Panc1 (cell line): ENCODE measurements around the gene SDC1. TPM values are rescaled to one million over a fixed set of nuclear protein-coding genes. Genes with fewer than 3 reads are reported as not detected.

Source experiments
- ATAC-seq: fragments of 200-7000 bp; cut with Tn5 transposase; 2 replicates; pipeline ENCODE4 v1.9.1; 2020; ENCODE audit warnings: mild to moderate bottlenecking, moderate library complexity
- BruUV-seq: library from RNA; stranded (reverse); fragments of 400-500 nt; replicated peaks from 2 replicates; lab custom pipeline; 2021; lab: Mats Ljungman, UMichigan
- CTCF ChIA-PET: fragments of 300-600 bp; sonication (Branson Sonifier 250); formaldehyde crosslinking; loops from one replicate; lab custom pipeline; 2022; ENCODE audit warnings: antibody characterized with exemption; lab: Charles Lee
- POLR2A ChIA-PET: fragments of 300-600 bp; sonication (Branson Sonifier 250); formaldehyde crosslinking; loops from one replicate; lab custom pipeline; 2022; ENCODE audit warnings: antibody characterized with exemption; lab: Charles Lee
- DNase-seq: peaks from one replicate; pipeline ENCODE4 v3.0.0-alpha.2; 2010; ENCODE audit warnings: low read depth, low spot score
- H3K27ac ChIP-seq: 2 replicates; pipeline ENCODE4 v1.5.1; 2011; ENCODE audit warnings: mild to moderate bottlenecking, low read length, inconsistent platforms
- H3K27me3 ChIP-seq: fragments of 200-500 bp; sonication (Bioruptor generic); 2 replicates; pipeline ENCODE4 v1.6.0; 2014; ENCODE audit warnings: low read length, inconsistent platforms; ENCODE audit not compliant: control insufficient read depth, insufficient read depth
- H3K36me3 ChIP-seq: fragments of 200-500 bp; sonication (Bioruptor generic); 2 replicates; pipeline ENCODE4 v1.5.1; 2014; ENCODE audit warnings: inconsistent platforms, mild to moderate bottlenecking, low read length, moderate library complexity; ENCODE audit not compliant: control insufficient read depth, insufficient read depth
- H3K4me1 ChIP-seq: 2 replicates; pipeline ENCODE4 v1.5.1; 2011; ENCODE audit warnings: inconsistent platforms, mild to moderate bottlenecking, low read length, moderate library complexity; ENCODE audit not compliant: control insufficient read depth, insufficient read depth
- H3K4me3 ChIP-seq, 2 experiments: 2 replicates each; pipeline ENCODE4 v1.5.1; 2011 to 2012; ENCODE audit warnings: low read depth in 2 of 2, low read length in 2 of 2, mild to moderate bottlenecking in 2 of 2, inconsistent platforms in 1 of 2, moderate library complexity in 1 of 2
- H3K9me3 ChIP-seq: fragments of 200-500 bp; sonication (Bioruptor generic); 2 replicates; pipeline ENCODE4 v1.5.1; 2014; ENCODE audit warnings: low read depth, mild to moderate bottlenecking, inconsistent platforms, low read length, moderate library complexity; ENCODE audit not compliant: control insufficient read depth, insufficient read depth
- CTCF ChIP-seq: fragments of 450-650 bp; IDR thresholded peaks from 2 replicates; pipeline ENCODE4 v1.5.1; 2017; ENCODE audit warnings: mild to moderate bottlenecking
- POLR2AphosphoS5 ChIP-seq: IDR thresholded peaks from 2 replicates; pipeline ENCODE4 v1.6.1; 2012; ENCODE audit warnings: mild to moderate bottlenecking, low read depth, low read length, moderate library complexity
- REST ChIP-seq, 2 experiments: IDR thresholded peaks; 2 replicates each; pipeline ENCODE4 v1.6.1; 2011 to 2012; ENCODE audit warnings: low read depth in 2 of 2, control low read depth in 1 of 2, low read length in 1 of 2, mild to moderate bottlenecking in 1 of 2, moderate library complexity in 1 of 2; ENCODE audit not compliant: insufficient read depth in 1 of 2
- SIN3A ChIP-seq: IDR thresholded peaks from 2 replicates; pipeline ENCODE4 v1.6.1; 2012; ENCODE audit warnings: low read depth, mild to moderate bottlenecking, low read length, moderate library complexity, borderline replicate concordance; ENCODE audit not compliant: insufficient read depth
- TCF7L2 ChIP-seq: IDR thresholded peaks from 2 replicates; pipeline ENCODE4 v1.6.1; 2011; ENCODE audit warnings: mild to moderate bottlenecking, low read depth, low read length, inconsistent platforms
- in situ Hi-C: cut with HindIII; loops from 2 replicates; pipeline ENCODE4 v1.10.0; 2016; ENCODE audit warnings: low sequenced_read_pairs, low pct_unique_long_range_greater_than_20kb
- intact Hi-C: fragments of 100-400 bp; cut with micrococcal nuclease; formaldehyde crosslinking; loops from one replicate; pipeline ENCODE4 v1.10.0; 2022; ENCODE audit not compliant: unreplicated experiment
- total RNA-seq: library from RNA; stranded (reverse); gene quantifications from one replicate; pipeline ENCODE4 v1.2.1, GENCODE V29; 2021; ENCODE audit not compliant: unreplicated experiment

The SDC1 gene
- total RNA-seq, 1 experiment from 2014 or later = 93.0 TPM

GRCh38 chr2:20181761-20182160, 43.2 kb downstream of the SDC1 start:
- POLR2A ChIA-PET = no interaction called here
- CTCF ChIA-PET = no interaction called here
- in situ Hi-C loops = no loop called here
- Histone ChIP-seq H3K27ac (no peak overlapping the region), H3K36me3 (no peaks in the 10 kb centered on the region), H3K4me1 (peaks cover 30% of the 10 kb centered on the region), H3K27me3 (no peaks in the 10 kb centered on the region), H3K9me3 (no peaks in the 10 kb centered on the region), H3K4me3 (no peak overlapping the region)
- intact Hi-C loops = no loop called here
- BruUV-seq = no TSS peak
- ATAC-seq (no peak), DNase-seq (no peak)
- TF ChIP-seq TCF7L2 (no peak), CTCF (no peak), REST (IDR thresholded peaks at IDR 0.05; ENCODE audit: insufficient read depth in 1 of 2, low read depth in 2 of 2, low read length in 1 of 2) (no peak), SIN3A (no peak), POLR2AphosphoS5 (no peak)

GRCh38 chr2:20180676-20181648, 44.0 kb downstream of the SDC1 start:
- TF ChIP-seq REST (IDR thresholded peaks at IDR 0.05; ENCODE audit: insufficient read depth in 1 of 2, low read depth in 2 of 2, low read length in 1 of 2) (no peak), POLR2AphosphoS5 (no peak), SIN3A (no peak), TCF7L2 (no peak), CTCF (no peak)
- DNase-seq (no peak), ATAC-seq (no peak)
- in situ Hi-C loops = no loop called here
- CTCF ChIA-PET = interaction anchor here (0.6 kb wide), 1 partner anchor 421 kb away, joined by 4 read pairs; no protein-coding TSS in a partner anchor
- Histone ChIP-seq H3K4me3 (no peak overlapping the region), H3K4me1 (peaks cover 26% of the 10 kb centered on the region), H3K27ac (no peak overlapping the region), H3K9me3 (no peaks in the 10 kb centered on the region), H3K27me3 (no peaks in the 10 kb centered on the region), H3K36me3 (no peaks in the 10 kb centered on the region)
- BruUV-seq = no TSS peak
- intact Hi-C loops = no loop called here
- POLR2A ChIA-PET = no interaction called here
